Chondrocyte (in vitro differentiated cells): Measurements from ENCODE around the gene TTC33. TPM values are rescaled to one million over a fixed set of nuclear protein-coding genes. Genes with fewer than 3 reads are reported as not detected.

Experiments used
- DNase-seq: peaks from one replicate; pipeline ENCODE4 v3.0.0; 2021; ENCODE audit warnings: mixed read lengths, low spot score
- H3K27ac Mint-ChIP-seq: one replicate; pipeline ENCODE4 v1.8.0; 2021; ENCODE audit warnings: mild to moderate bottlenecking, moderate library complexity, mixed read lengths; ENCODE audit not compliant: unreplicated experiment
- H3K27me3 Mint-ChIP-seq: 2 replicates; pipeline ENCODE4 v1.8.0; 2021; ENCODE audit warnings: low read depth, mixed read lengths
- H3K36me3 Mint-ChIP-seq: 2 replicates; pipeline ENCODE4 v1.8.0; 2021; ENCODE audit warnings: low read depth, mixed read lengths
- H3K4me1 Mint-ChIP-seq: 2 replicates; pipeline ENCODE4 v1.8.0; 2021; ENCODE audit warnings: low read depth, mild to moderate bottlenecking, mixed read lengths
- H3K4me3 Mint-ChIP-seq: one replicate; pipeline ENCODE4 v1.8.0; 2021; ENCODE audit warnings: mild to moderate bottlenecking, moderate library complexity, mixed read lengths; ENCODE audit not compliant: unreplicated experiment
- H3K9me3 Mint-ChIP-seq: 2 replicates; pipeline ENCODE4 v1.8.0; 2021; ENCODE audit warnings: low read depth, mixed read lengths
- total RNA-seq: library from RNA; stranded (reverse); gene quantifications from 3 replicates; pipeline ENCODE4 v1.2.1, GENCODE V29; 2021
- TF ChIP-seq, protein P1 (sequence below): fragments of 200-600 bp; sonication (generic); IDR thresholded peaks from 2 replicates; pipeline ENCODE4 v1.5.0; 2021; ENCODE audit warnings: antibody characterized with exemption, mild to moderate bottlenecking, moderate library complexity

The TTC33 gene
- total RNA-seq, 1 donor from 2014 or later: 14.3 TPM

DNA sequence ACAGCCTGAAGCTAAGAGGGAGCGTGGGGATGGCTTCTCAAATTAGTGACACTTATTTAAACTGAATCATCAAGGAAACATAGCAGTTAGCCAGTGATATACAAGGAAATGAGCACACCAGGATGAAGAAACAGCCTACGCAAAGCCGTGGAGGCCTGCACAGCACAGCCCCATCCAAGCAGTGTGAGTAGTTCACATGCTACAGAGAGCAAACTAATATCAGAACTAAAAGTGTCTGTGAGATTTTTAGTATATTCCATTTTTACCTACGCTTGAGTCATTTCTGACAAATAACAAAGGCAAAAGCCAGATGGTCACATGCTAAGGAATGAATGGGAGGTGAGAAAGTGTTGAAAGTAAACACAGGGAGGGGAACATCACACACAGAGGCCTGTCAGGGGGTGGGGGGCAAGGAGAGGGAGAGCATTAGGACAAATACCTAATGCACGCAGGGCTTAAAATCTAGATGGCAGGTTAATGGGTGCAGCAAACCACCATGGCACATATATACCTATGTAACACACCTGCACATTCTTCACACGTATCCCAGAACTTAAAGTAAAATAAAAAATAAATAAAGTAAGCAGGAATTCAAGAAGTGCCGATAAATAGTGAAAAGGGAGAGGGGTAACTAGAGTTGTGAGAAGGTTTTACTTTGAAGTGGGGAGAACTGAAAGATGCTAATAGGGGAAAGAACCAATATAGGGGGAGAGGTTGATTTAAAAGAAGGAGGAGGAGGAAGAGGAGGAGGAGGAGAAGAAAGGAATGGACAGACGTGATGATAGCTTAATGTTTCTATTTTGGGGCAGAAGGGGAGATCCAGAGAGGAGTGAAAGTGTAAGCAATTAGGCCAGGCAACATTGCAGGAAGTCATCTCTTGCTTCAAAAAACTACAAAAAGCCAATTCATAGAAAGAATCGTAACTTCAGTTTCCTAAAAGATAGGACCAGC lies 177.0 kb downstream of the TTC33 start:
- Mint-ChIP-seq H3K9me3 (no peaks in the 10 kb centered on the region), H3K27me3 (no peaks in the 10 kb centered on the region), H3K4me3 (no peak overlapping the region), H3K4me1 (peaks cover 14% of the 10 kb centered on the region), H3K36me3 (no peaks in the 10 kb centered on the region), H3K27ac (no peak overlapping the region)
- DNase-seq: no peak
- TF ChIP-seq, protein P1, sequence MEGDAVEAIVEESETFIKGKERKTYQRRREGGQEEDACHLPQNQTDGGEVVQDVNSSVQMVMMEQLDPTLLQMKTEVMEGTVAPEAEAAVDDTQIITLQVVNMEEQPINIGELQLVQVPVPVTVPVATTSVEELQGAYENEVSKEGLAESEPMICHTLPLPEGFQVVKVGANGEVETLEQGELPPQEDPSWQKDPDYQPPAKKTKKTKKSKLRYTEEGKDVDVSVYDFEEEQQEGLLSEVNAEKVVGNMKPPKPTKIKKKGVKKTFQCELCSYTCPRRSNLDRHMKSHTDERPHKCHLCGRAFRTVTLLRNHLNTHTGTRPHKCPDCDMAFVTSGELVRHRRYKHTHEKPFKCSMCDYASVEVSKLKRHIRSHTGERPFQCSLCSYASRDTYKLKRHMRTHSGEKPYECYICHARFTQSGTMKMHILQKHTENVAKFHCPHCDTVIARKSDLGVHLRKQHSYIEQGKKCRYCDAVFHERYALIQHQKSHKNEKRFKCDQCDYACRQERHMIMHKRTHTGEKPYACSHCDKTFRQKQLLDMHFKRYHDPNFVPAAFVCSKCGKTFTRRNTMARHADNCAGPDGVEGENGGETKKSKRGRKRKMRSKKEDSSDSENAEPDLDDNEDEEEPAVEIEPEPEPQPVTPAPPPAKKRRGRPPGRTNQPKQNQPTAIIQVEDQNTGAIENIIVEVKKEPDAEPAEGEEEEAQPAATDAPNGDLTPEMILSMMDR: no peak

DNA sequence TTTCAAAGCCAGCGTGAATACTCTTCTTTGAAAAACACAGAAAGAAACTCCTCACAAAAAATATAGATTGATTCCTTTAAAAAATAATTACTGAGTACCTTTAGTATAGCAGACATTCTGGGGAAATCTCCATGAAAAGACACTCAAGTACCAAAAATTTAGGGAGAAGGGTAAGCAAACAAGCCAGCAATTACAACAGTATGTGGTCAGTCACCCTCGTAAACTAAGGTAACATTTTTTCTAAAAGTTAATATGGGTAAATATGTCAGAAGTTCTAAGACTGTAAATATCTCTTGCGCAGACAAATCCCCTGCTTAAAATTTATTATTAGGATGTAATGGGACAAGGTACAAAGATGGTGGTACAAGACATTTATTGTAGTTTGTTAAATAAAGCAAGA lies 178.0 kb downstream of the TTC33 start:
- Mint-ChIP-seq H3K36me3 (no peaks in the 10 kb centered on the region), H3K27ac (no peak overlapping the region), H3K27me3 (no peaks in the 10 kb centered on the region), H3K9me3 (no peaks in the 10 kb centered on the region), H3K4me3 (no peak overlapping the region), H3K4me1 (peaks cover 19% of the 10 kb centered on the region)
- no peak for DNase-seq
- TF ChIP-seq, protein P1: no peak

DNA sequence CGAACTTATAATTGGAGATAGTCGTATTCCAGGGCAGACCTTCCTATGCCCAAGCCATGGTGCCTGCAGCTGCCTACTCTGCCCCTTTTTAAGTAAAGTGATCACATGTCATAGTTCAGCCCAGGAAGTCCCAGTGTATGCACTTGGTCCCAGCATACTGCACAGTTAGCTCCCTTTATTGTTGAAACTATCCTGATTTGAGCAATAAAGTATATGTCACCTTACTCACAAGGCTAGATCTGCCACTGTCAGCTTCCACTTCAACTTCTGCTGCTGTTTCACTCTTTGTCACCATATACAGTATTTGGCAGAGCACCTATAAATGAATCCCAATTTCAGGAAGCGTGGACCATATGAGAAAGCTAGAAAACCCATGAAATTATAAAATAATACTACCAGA lies 179.8 kb downstream of the TTC33 start:
- Mint-ChIP-seq H3K27ac (no peak overlapping the region), H3K4me3 (no peak overlapping the region), H3K4me1 (peaks cover 29% of the 10 kb centered on the region), H3K9me3 (peaks cover 1% of the 10 kb centered on the region), H3K36me3 (peaks cover 3% of the 10 kb centered on the region), H3K27me3 (no peaks in the 10 kb centered on the region)
- TF ChIP-seq, protein P1: no peak
- no peak for DNase-seq

DNA sequence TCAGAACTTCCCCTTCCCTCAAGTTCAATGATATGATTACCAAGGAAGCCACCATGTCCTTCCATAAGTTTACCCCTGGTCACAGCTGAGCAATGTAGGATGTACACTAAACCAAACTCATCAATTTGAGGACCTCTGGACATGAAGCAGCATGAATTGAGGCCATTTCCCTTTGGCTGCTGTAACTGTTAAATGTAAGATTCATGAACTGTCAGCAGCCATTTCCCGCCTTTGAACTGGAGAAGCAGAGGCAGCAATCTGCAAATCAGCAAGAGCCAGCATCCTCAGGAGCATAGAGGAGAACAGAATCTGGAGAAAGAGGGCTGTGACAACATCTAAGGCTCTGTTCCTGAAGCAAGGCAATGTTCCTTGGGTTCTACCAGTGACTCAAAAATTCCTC lies 180.3 kb downstream of the TTC33 start:
- no peak overlapping the region for H3K27ac Mint-ChIP-seq
- TF ChIP-seq, protein P1: no peak
- H3K36me3 Mint-ChIP-seq: peaks cover 3% of the 10 kb centered on the region
- no peak for DNase-seq
- H3K9me3 Mint-ChIP-seq: peaks cover 2% of the 10 kb centered on the region
- H3K4me3 Mint-ChIP-seq: no peak overlapping the region
- peaks cover 32% of the 10 kb centered on the region for H3K4me1 Mint-ChIP-seq
- H3K27me3 Mint-ChIP-seq: no peaks in the 10 kb centered on the region

DNA sequence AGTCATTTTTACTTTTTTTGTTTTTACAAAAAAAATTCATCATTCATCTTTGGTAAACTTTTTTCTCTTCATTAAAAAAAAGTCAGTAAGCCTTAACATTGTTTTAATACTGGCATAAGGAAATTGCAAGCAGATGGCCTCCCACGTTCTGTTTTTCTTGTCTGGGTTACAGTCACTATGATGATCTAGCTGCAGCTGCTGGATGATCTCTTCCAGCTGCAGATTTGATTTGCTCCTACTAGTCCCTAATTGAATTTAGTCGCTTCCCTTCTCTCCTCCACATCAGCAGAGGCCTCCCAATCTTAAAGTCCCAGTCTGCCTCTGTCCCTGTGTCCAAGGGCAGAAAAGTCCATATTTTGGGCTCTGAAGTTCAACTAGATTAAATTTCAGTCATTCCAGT lies 182.8 kb downstream of the TTC33 start:
- peaks cover 2% of the 10 kb centered on the region for H3K9me3 Mint-ChIP-seq
- peak overlapping the region; percentile 32 for H3K27ac Mint-ChIP-seq
- TF ChIP-seq, protein P1: no peak
- H3K4me1 Mint-ChIP-seq: peaks cover 36% of the 10 kb centered on the region
- no peak for DNase-seq
- H3K4me3 Mint-ChIP-seq: no peak overlapping the region
- H3K27me3 Mint-ChIP-seq: no peaks in the 10 kb centered on the region
- peaks cover 3% of the 10 kb centered on the region for H3K36me3 Mint-ChIP-seq
